Raji (cell line): ENCODE measurements around the gene ANKRD28.

Source experiments
- POLR2A ChIP-seq: IDR thresholded peaks from 2 replicates; pipeline ENCODE4 v1.6.1; 2011; ENCODE audit warnings: low read depth, low read length, control low read depth; ENCODE audit not compliant: insufficient read depth

ANKRD28 gene

GRCh38 chr3:15645740-15646501 is 151.9 kb downstream of the ANKRD28 start:
- no peak for TF ChIP-seq POLR2A

- TF ChIP-seq POLR2A = no peak
Observed at GRCh38 chr3:15645246-15645645, 152.5 kb downstream of the ANKRD28 start.

GRCh38 chr3:15638891-15639262 is 158.9 kb downstream of the ANKRD28 start:
- no peak for TF ChIP-seq POLR2A

GRCh38 chr3:15638193-15638890 is 159.4 kb downstream of the ANKRD28 start:
- TF ChIP-seq POLR2A = no peak

- TF ChIP-seq POLR2A = no peak
Observed at GRCh38 chr3:15637131-15637951, 160.4 kb downstream of the ANKRD28 start.

- TF ChIP-seq POLR2A = no peak
Observed at GRCh38 chr3:15636028-15636709, 161.6 kb downstream of the ANKRD28 start.

- no peak for TF ChIP-seq POLR2A
Observed at GRCh38 chr3:15635121-15635661, 162.6 kb downstream of the ANKRD28 start.

GRCh38 chr3:15634671-15635070 is 163.1 kb downstream of the ANKRD28 start:
- TF ChIP-seq POLR2A = no peak

- TF ChIP-seq POLR2A = no peak
Observed at GRCh38 chr3:15633766-15634598, 163.8 kb downstream of the ANKRD28 start.

GRCh38 chr3:15633159-15633558 is 164.6 kb downstream of the ANKRD28 start:
- TF ChIP-seq POLR2A = no peak

GRCh38 chr3:15632212-15632580 is 165.6 kb downstream of the ANKRD28 start:
- no peak for TF ChIP-seq POLR2A

GRCh38 chr3:15631426-15632211 is 166.2 kb downstream of the ANKRD28 start:
- no peak for TF ChIP-seq POLR2A

GRCh38 chr3:15630646-15631350 is 167.0 kb downstream of the ANKRD28 start:
- TF ChIP-seq POLR2A = no peak
